Peyer's patch (tissue), 4 donors: ENCODE results near the gene SLC35E1. TPM values are rescaled to one million over a fixed set of nuclear protein-coding genes. Genes with fewer than 3 reads are reported as not detected.

Experiments used
- DNase-seq, 3 donors: peaks; one replicate each; pipeline ENCODE4 v3.0.0-alpha.2; 2017 to 2019
- H3K27ac ChIP-seq, 4 donors: fragments of 200-600 bp; sonication (generic); one replicate each; pipeline ENCODE4 v1.5.1; 2016 to 2019
- H3K27me3 ChIP-seq, 2 donors: fragments of 200-600 bp; sonication (generic); one replicate each; pipeline ENCODE4 v1.5.1; 2019
- H3K36me3 ChIP-seq, 3 donors: fragments of 200-600 bp; sonication (generic); one replicate each; pipeline ENCODE4 v1.5.1; 2016 to 2019
- H3K4me1 ChIP-seq, 4 donors: fragments of 200-600 bp; sonication (generic); one replicate each; pipeline ENCODE4 v1.5.1; 2016 to 2019
- H3K4me3 ChIP-seq, 4 donors: fragments of 200-600 bp; sonication (generic); 1 replicate in 3 of 4; 2 replicates in 1 of 4; pipeline ENCODE4 v1.5.1; 2016 to 2019; ENCODE audit warnings: mild to moderate bottlenecking in 1 of 4
- H3K9me3 ChIP-seq, 4 donors: fragments of 200-600 bp; sonication (generic); one replicate each; pipeline ENCODE4 v1.5.1; 2016 to 2019; ENCODE audit warnings: mild to moderate bottlenecking in 1 of 4
- CTCF ChIP-seq, 6 experiments: fragments of 450-650 bp in 4 of 6; fragments of 200-600 bp in 2 of 6; sonication (generic) in 1 of 6; IDR thresholded peaks; one replicate each; pipeline ENCODE4 v1.5.1; 2017 to 2019; ENCODE audit warnings: antibody characterized with exemption in 6 of 6, mild to moderate bottlenecking in 3 of 6, moderate library complexity in 1 of 6
- POLR2A ChIP-seq, 2 donors: fragments of 450-650 bp; IDR thresholded peaks; one replicate each; pipeline ENCODE4 v1.5.1; 2017; ENCODE audit warnings: antibody characterized with exemption in 2 of 2, mild to moderate bottlenecking in 2 of 2, moderate library complexity in 2 of 2
- total RNA-seq, 4 donors: library from RNA; depleted of rRNA; stranded (reverse); fragments of >200 nt; gene quantifications; one replicate each; pipeline ENCODE4 v1.1.0, GENCODE V29; 2016

SLC35E1 gene
- total RNA-seq, 4 donors from 2014 or later: 23.9 to 62.0 (median 41.9) TPM

GRCh38 chr19:16569609-16570320, 2.5 kb downstream of the SLC35E1 start:
- no peak for TF ChIP-seq CTCF (IDR thresholded peaks at IDR 0.05)
- TF ChIP-seq POLR2A (IDR thresholded peaks at IDR 0.05): no peak
- H3K27me3 ChIP-seq: no peaks in the 10 kb centered on the region
- H3K4me3 ChIP-seq: no peak overlapping the region
- peaks cover 0 to 29% (median 21%) of the 10 kb centered on the region in 4 donors for H3K4me1 ChIP-seq
- H3K36me3 ChIP-seq: peaks cover 0 to 50% (median 0%) of the 10 kb centered on the region in 3 donors
- H3K27ac ChIP-seq: peak overlapping the region in 1 of 4 donors; percentile 17
- no peak for DNase-seq
- no peaks in the 10 kb centered on the region for H3K9me3 ChIP-seq

- H3K27ac ChIP-seq: peak overlapping the region; percentile 36 to 73 (median 56)
- H3K9me3 ChIP-seq: no peaks in the 10 kb centered on the region
- TF ChIP-seq CTCF (IDR thresholded peaks at IDR 0.05) (no peak), POLR2A (IDR thresholded peaks at IDR 0.05) (no peak)
These were observed 5.5 kb downstream of the SLC35E1 start for GRCh38 chr19:16566702-16567101.

GRCh38 chr19:16566161-16566560, 6.1 kb downstream of the SLC35E1 start:
- peaks cover 0 to 85% (median 0%) of the 10 kb centered on the region in 3 donors for H3K36me3 ChIP-seq
- H3K9me3 ChIP-seq: no peaks in the 10 kb centered on the region
- no peaks in the 10 kb centered on the region for H3K27me3 ChIP-seq
- peak overlapping the region; percentile 36 to 73 (median 56) for H3K27ac ChIP-seq
- peaks cover 0 to 8% (median 3%) of the 10 kb centered on the region in 4 donors for H3K4me1 ChIP-seq
- TF ChIP-seq POLR2A (IDR thresholded peaks at IDR 0.05): no peak
- no peak for TF ChIP-seq CTCF (IDR thresholded peaks at IDR 0.05)
- DNase-seq: peak in 2 of 3 donors; percentile 85 to 92
- no peak overlapping the region for H3K4me3 ChIP-seq

More at GRCh38 chr19:16566702-16567101, 5.5 kb downstream of the SLC35E1 start:
- H3K36me3 ChIP-seq: peaks cover 0 to 79% (median 0%) of the 10 kb centered on the region in 3 donors
- DNase-seq: no peak
- no peak overlapping the region for H3K4me3 ChIP-seq
- peaks cover 0 to 12% (median 8%) of the 10 kb centered on the region in 4 donors for H3K4me1 ChIP-seq
- H3K27me3 ChIP-seq: no peaks in the 10 kb centered on the region

GRCh38 chr19:16564842-16565241, 7.4 kb downstream of the SLC35E1 start:
- DNase-seq: no peak
- no peak overlapping the region for H3K27ac ChIP-seq
- peaks cover 0 to 93% (median 0%) of the 10 kb centered on the region in 3 donors for H3K36me3 ChIP-seq

GRCh38 chr19:16562608-16563025, 9.6 kb downstream of the SLC35E1 start:
- H3K27ac ChIP-seq: no peak overlapping the region

More at GRCh38 chr19:16564842-16565241, 7.4 kb downstream of the SLC35E1 start:
- Histone ChIP-seq H3K4me3 (no peak overlapping the region), H3K27me3 (no peaks in the 10 kb centered on the region), H3K9me3 (no peaks in the 10 kb centered on the region), H3K4me1 (peaks cover 0 to 6% (median 0%) of the 10 kb centered on the region in 4 donors)
- TF ChIP-seq POLR2A (IDR thresholded peaks at IDR 0.05): no peak

More at GRCh38 chr19:16562608-16563025, 9.6 kb downstream of the SLC35E1 start:
- TF ChIP-seq POLR2A (IDR thresholded peaks at IDR 0.05) (no peak), CTCF (IDR thresholded peaks at IDR 0.05) (no peak)
- H3K36me3 ChIP-seq: peaks cover 0 to 94% (median 0%) of the 10 kb centered on the region in 3 donors
- no peak for DNase-seq
- no peak overlapping the region for H3K4me3 ChIP-seq
- peaks cover 0 to 6% (median 0%) of the 10 kb centered on the region in 4 donors for H3K4me1 ChIP-seq
- H3K27me3 ChIP-seq: no peaks in the 10 kb centered on the region
- no peaks in the 10 kb centered on the region for H3K9me3 ChIP-seq
